Measurements from ENCODE around the gene EHBP1L1.

EHBP1L1 gene

GRCh38 chr11:65553301-65554001 lies 22.4 kb upstream of the EHBP1L1 start:
- DNase-seq (ENCODE audit: low spot score): no peak
- no peak for TF ChIP-seq CTCF (IDR thresholded peaks at IDR 0.05; ENCODE audit: borderline replicate concordance, control extremely low read depth, extremely low read depth, insufficient read depth, missing control alignments)
- in situ Hi-C loops (cut with MboI; ENCODE audit: low sequenced_read_pairs, unreplicated experiment): no loop called here

- no peak for DNase-seq (ENCODE audit: low spot score)
- in situ Hi-C loops (cut with MboI; ENCODE audit: low sequenced_read_pairs, unreplicated experiment): no loop called here
- TF ChIP-seq CTCF (IDR thresholded peaks at IDR 0.05; ENCODE audit: borderline replicate concordance, control extremely low read depth, extremely low read depth, insufficient read depth, missing control alignments): no peak
Measured at GRCh38 chr11:65554057-65554818, 21.6 kb upstream of the EHBP1L1 start.

GRCh38 chr11:65554842-65555430 lies 20.9 kb upstream of the EHBP1L1 start:
- TF ChIP-seq CTCF (IDR thresholded peaks at IDR 0.05; ENCODE audit: borderline replicate concordance, control extremely low read depth, extremely low read depth, insufficient read depth, missing control alignments): no peak
- in situ Hi-C loops (cut with MboI; ENCODE audit: low sequenced_read_pairs, unreplicated experiment): no loop called here
- no peak for DNase-seq (ENCODE audit: low spot score)

- in situ Hi-C loops (cut with MboI; ENCODE audit: low sequenced_read_pairs, unreplicated experiment): no loop called here
- no peak for TF ChIP-seq CTCF (IDR thresholded peaks at IDR 0.05; ENCODE audit: borderline replicate concordance, control extremely low read depth, extremely low read depth, insufficient read depth, missing control alignments)
- no peak for DNase-seq (ENCODE audit: low spot score)
Measured at GRCh38 chr11:65555693-65556231, 20.1 kb upstream of the EHBP1L1 start.

GRCh38 chr11:65556470-65557279 lies 19.2 kb upstream of the EHBP1L1 start:
- in situ Hi-C loops (cut with MboI; ENCODE audit: low sequenced_read_pairs, unreplicated experiment): no loop called here

More at GRCh38 chr11:65556470-65557279, 19.2 kb upstream of the EHBP1L1 start:
- TF ChIP-seq CTCF (IDR thresholded peaks at IDR 0.05; ENCODE audit: borderline replicate concordance, control extremely low read depth, extremely low read depth, insufficient read depth, missing control alignments): no peak
- no peak for DNase-seq (ENCODE audit: low spot score)
